Liver (tissue), 9 donors: ENCODE results near the gene MICAL2. TPM values are rescaled to one million over a fixed set of nuclear protein-coding genes. Genes with fewer than 3 reads are reported as not detected.

ENCODE experiments used
- DNase-seq: peaks from one replicate; pipeline ENCODE4 v3.0.0-alpha.2; 2017; ENCODE audit warnings: low spot score
- H3K27ac ChIP-seq, 2 donors: one replicate each; pipeline ENCODE4 v1.7.0; 2013; ENCODE audit warnings: inconsistent platforms in 2 of 2, low read length in 2 of 2, control low read depth in 1 of 2, low read depth in 1 of 2, mild to moderate bottlenecking in 1 of 2
- H3K27me3 ChIP-seq, 4 donors: one replicate each; pipeline versions ENCODE4 v1.6.1 to v1.7.0; 2013; ENCODE audit warnings: low read length in 3 of 4, inconsistent platforms in 1 of 4, mild to moderate bottlenecking in 1 of 4, moderate library complexity in 1 of 4; ENCODE audit not compliant: control insufficient read depth in 4 of 4, insufficient read depth in 4 of 4
- H3K36me3 ChIP-seq, 4 donors: one replicate each; pipeline versions ENCODE4 v1.6.1 to v1.7.0; 2013; ENCODE audit warnings: low read length in 3 of 4, mild to moderate bottlenecking in 3 of 4, low read depth in 1 of 4, moderate library complexity in 1 of 4; ENCODE audit not compliant: control insufficient read depth in 4 of 4, insufficient read depth in 3 of 4
- H3K4me1 ChIP-seq, 4 donors: one replicate each; pipeline versions ENCODE4 v1.6.1 to v1.7.0; 2013; ENCODE audit warnings: low read length in 3 of 4, mild to moderate bottlenecking in 3 of 4, moderate library complexity in 1 of 4; ENCODE audit not compliant: control insufficient read depth in 4 of 4, insufficient read depth in 4 of 4
- H3K4me3 ChIP-seq, 3 donors: one replicate each; pipeline versions ENCODE4 v1.6.1 to v1.7.0; 2013; ENCODE audit warnings: low read length in 3 of 3, control low read depth in 1 of 3, low read depth in 1 of 3, mild to moderate bottlenecking in 1 of 3
- H3K9ac ChIP-seq, 2 donors: one replicate each; pipeline ENCODE4 v1.7.0; 2013; ENCODE audit warnings: low read length in 2 of 2, mild to moderate bottlenecking in 2 of 2, moderate library complexity in 2 of 2, control low read depth in 1 of 2, low read depth in 1 of 2
- H3K9me3 ChIP-seq, 4 donors: one replicate each; pipeline versions ENCODE4 v1.6.1 to v1.7.0; 2013; ENCODE audit warnings: low read length in 3 of 4; ENCODE audit not compliant: control insufficient read depth in 4 of 4
- ATF3 ChIP-seq: IDR thresholded peaks from 2 replicates; pipeline ENCODE4 v1.6.1; 2016; ENCODE audit warnings: antibody characterized with exemption
- CTCF ChIP-seq: fragments of 150-350 bp; IDR thresholded peaks from 2 replicates; pipeline ENCODE4 v1.5.1; 2017; ENCODE audit warnings: improper control_type of control experiment, low read depth, low read length; ENCODE audit not compliant: missing input control
- EGR1 ChIP-seq, 2 donors: IDR thresholded peaks; 2 replicates each; pipeline ENCODE4 v1.6.1; 2016 to 2018; ENCODE audit warnings: antibody characterized with exemption in 2 of 2, low read depth in 2 of 2
- FOXA1 ChIP-seq: IDR thresholded peaks from 2 replicates; pipeline ENCODE4 v1.6.1; 2016; ENCODE audit warnings: antibody characterized with exemption
- FOXA2 ChIP-seq: IDR thresholded peaks from 2 replicates; pipeline ENCODE4 v1.6.1; 2016; ENCODE audit warnings: antibody characterized with exemption
- GABPA ChIP-seq, 2 donors: IDR thresholded peaks in 1 of 2; conservative IDR thresholded peaks in 1 of 2; 2 replicates each; pipeline ENCODE4 v1.6.1; 2016; ENCODE audit warnings: antibody characterized with exemption in 2 of 2, mild to moderate bottlenecking in 1 of 2, moderate library complexity in 1 of 2
- JUND ChIP-seq, 2 donors: IDR thresholded peaks; 2 replicates each; pipeline ENCODE4 v1.6.1; 2016; ENCODE audit warnings: antibody characterized with exemption in 2 of 2
- NR2F2 ChIP-seq: IDR thresholded peaks from 2 replicates; pipeline ENCODE4 v1.6.1; 2016; ENCODE audit warnings: antibody characterized with exemption
- RAD21 ChIP-seq, 2 donors: IDR thresholded peaks; 2 replicates each; pipeline ENCODE4 v1.6.1; 2016; ENCODE audit warnings: antibody characterized with exemption in 2 of 2, mild to moderate bottlenecking in 2 of 2
- REST ChIP-seq: IDR thresholded peaks from 2 replicates; pipeline ENCODE4 v1.6.1; 2016; ENCODE audit warnings: antibody characterized with exemption, mild to moderate bottlenecking
- RXRA ChIP-seq, 2 donors: IDR thresholded peaks; 2 replicates each; pipeline ENCODE4 v1.6.1; 2017 to 2018; ENCODE audit warnings: antibody characterized with exemption in 2 of 2, mild to moderate bottlenecking in 1 of 2
- SP1 ChIP-seq: IDR thresholded peaks from 2 replicates; pipeline ENCODE4 v1.6.1; 2018; ENCODE audit warnings: antibody characterized with exemption, mild to moderate bottlenecking
- TAF1 ChIP-seq: conservative IDR thresholded peaks from 2 replicates; pipeline ENCODE4 v1.6.1; 2016; ENCODE audit warnings: antibody characterized with exemption, mild to moderate bottlenecking
- ZBTB33 ChIP-seq: IDR thresholded peaks from 2 replicates; pipeline ENCODE4 v1.6.1; 2016; ENCODE audit warnings: antibody characterized with exemption
- WGBS: extraction: QIAGEN DNeasy Blood & Tissue Kit; methylation state at CpG from one replicate; pipeline ENCODE4 v1.1.7; 2013; 5-methylcytosine and 5-hydroxymethylcytosine counted together
- polyA plus RNA-seq, 2 donors: library from polyadenylated mRNA; stranded (reverse) in 1 of 2; unstranded in 1 of 2; fragments of 200-250 nt in 1 of 2; fragments of >200 nt in 1 of 2; fragmentation: Nextera tagmentation in 1 of 2; extraction: Ambion mirVana in 1 of 2; gene quantifications; one replicate each; pipeline versions ENCODE4 v1.2.1 to v1.2.3, GENCODE V29; 2013 to 2015
- total RNA-seq, 2 donors: library from RNA; depleted of rRNA; stranded (reverse); fragments of >200 nt; gene quantifications; one replicate each; pipeline ENCODE4 v1.2.3, GENCODE V29; 2014
- TF ChIP-seq, protein P1 (sequence below): IDR thresholded peaks from 2 replicates; pipeline ENCODE4 v1.6.1; 2016; ENCODE audit warnings: antibody characterized with exemption
- donor health status: healthy.
- donor health status: healthy.
- donor health status: healthy.
- donor health status: healthy.
- donor health status: healthy.

MICAL2 gene
- total and polyA plus RNA-seq, 4 donors, result 17.5 to 113 (median 42.9) TPM

GRCh38 chr11:12141283-12141682, 30.9 kb downstream of the MICAL2 start:
- Histone ChIP-seq H3K4me1 (no peaks in the 10 kb centered on the region), H3K27me3 (no peaks in the 10 kb centered on the region), H3K9ac (no peak overlapping the region), H3K9me3 (no peaks in the 10 kb centered on the region), H3K36me3 (peaks cover 0 to 4% (median 0%) of the 10 kb centered on the region in 4 donors), H3K4me3 (no peak overlapping the region), H3K27ac (no peak overlapping the region)
- 84% methylated on average over 1 of the region's 1 CpG for WGBS
- TF ChIP-seq TAF1 (no peak), CTCF (no peak), FOXA2 (no peak), JUND (IDR thresholded peaks at IDR 0.05) (no peak), FOXA1 (no peak), ZBTB33 (no peak), RAD21 (IDR thresholded peaks at IDR 0.05) (no peak), EGR1 (IDR thresholded peaks at IDR 0.05; ENCODE audit: low read depth in 2 of 2) (no peak), SP1 (no peak), RXRA (IDR thresholded peaks at IDR 0.05) (no peak), NR2F2 (no peak), GABPA (IDR thresholded peaks at IDR 0.05 in 1 of 2, conservative IDR thresholded peaks at IDR 0.05 in 1 of 2) (no peak), REST (no peak), ATF3 (no peak)
- TF ChIP-seq, protein P1, sequence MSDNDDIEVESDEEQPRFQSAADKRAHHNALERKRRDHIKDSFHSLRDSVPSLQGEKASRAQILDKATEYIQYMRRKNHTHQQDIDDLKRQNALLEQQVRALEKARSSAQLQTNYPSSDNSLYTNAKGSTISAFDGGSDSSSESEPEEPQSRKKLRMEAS, result no peak
- DNase-seq, result no peak

- no peak for DNase-seq
- WGBS, result 84% methylated on average over 2 of the region's 2 CpGs
- Histone ChIP-seq H3K36me3 (peaks cover 0 to 4% (median 0%) of the 10 kb centered on the region in 4 donors), H3K27me3 (no peaks in the 10 kb centered on the region), H3K27ac (no peak overlapping the region), H3K9me3 (no peaks in the 10 kb centered on the region), H3K4me1 (no peaks in the 10 kb centered on the region), H3K9ac (no peak overlapping the region), H3K4me3 (no peak overlapping the region)
- no peak for TF ChIP-seq NR2F2
- TF ChIP-seq, protein P1, result no peak
- TF ChIP-seq TAF1, result no peak
- no peak for TF ChIP-seq ATF3
- no peak for TF ChIP-seq FOXA1
- no peak for TF ChIP-seq SP1
- no peak for TF ChIP-seq FOXA2
- no peak for TF ChIP-seq GABPA (IDR thresholded peaks at IDR 0.05 in 1 of 2, conservative IDR thresholded peaks at IDR 0.05 in 1 of 2)
Measured at GRCh38 chr11:12142176-12142575, 31.8 kb downstream of the MICAL2 start.
